Prostate gland (tissue), 2 donors: Measurements from ENCODE around the gene ALG1L2. TPM values are rescaled to one million over a fixed set of nuclear protein-coding genes. Genes with fewer than 3 reads are reported as not detected.
"Not testable (repeated sequence)": the region's sequence is repeated elsewhere in the genome, so short reads cannot be mapped to it uniquely, and the experiment has no call there.

Experiments used
- DNase-seq: peaks from one replicate; pipeline ENCODE4 v3.0.0-alpha.2; 2019; ENCODE audit warnings: low spot score
- H3K27ac ChIP-seq, 2 donors: fragments of 200-600 bp; sonication (generic); 2 replicates each; pipeline ENCODE4 v1.5.1; 2017 to 2019
- H3K27me3 ChIP-seq: fragments of 200-600 bp; sonication (generic); replicated peaks from 2 replicates; pipeline ENCODE4 v1.5.1; 2019; ENCODE audit not compliant: insufficient read depth
- H3K36me3 ChIP-seq, 2 donors: fragments of 200-600 bp; sonication (generic); 1 replicate in 1 of 2; 2 replicates in 1 of 2; pipeline versions ENCODE4 v1.5.1 to v1.8.1; 2017 to 2019
- H3K4me1 ChIP-seq: fragments of 200-600 bp; sonication (generic); replicated peaks from 2 replicates; pipeline ENCODE4 v1.5.1; 2019
- H3K4me3 ChIP-seq, 2 donors: fragments of 200-600 bp; sonication (generic); 2 replicates each; pipeline ENCODE4 v1.5.1; 2017 to 2019
- H3K9me3 ChIP-seq: fragments of 200-600 bp; sonication (generic); 2 replicates; pipeline ENCODE4 v1.5.1; 2017
- POLR2A ChIP-seq: fragments of 450-650 bp; IDR thresholded peaks from one replicate; pipeline ENCODE4 v1.6.1; 2016; ENCODE audit warnings: antibody characterized with exemption, mild to moderate bottlenecking
- POLR2AphosphoS5 ChIP-seq: sonication (generic); formaldehyde crosslinking; IDR thresholded peaks from one replicate; pipeline ENCODE4 v1.6.1; 2017; ENCODE audit warnings: antibody characterized with exemption
- WGBS: methylation state at CpG from one replicate; pipeline ENCODE4 v1.1.5; 2018; 5-methylcytosine and 5-hydroxymethylcytosine counted together
- intact Hi-C: fragments of 100-400 bp; cut with DNase I; formaldehyde crosslinking; loops from one replicate; pipeline ENCODE4 v1.14.2; 2022
- total RNA-seq, 2 donors: library from RNA; depleted of rRNA; stranded (reverse); fragments of >200 nt; gene quantifications; one replicate each; pipeline ENCODE4 v1.1.0, GENCODE V29; 2016
- TF ChIP-seq, protein P1 (sequence below), 4 experiments: fragments of 200-600 bp in 2 of 4; fragments of 450-650 bp in 2 of 4; sonication (generic) in 2 of 4; IDR thresholded peaks; 1 replicate in 3 of 4; 2 replicates in 1 of 4; pipeline ENCODE4 v1.5.1; 2016 to 2019; ENCODE audit warnings: antibody characterized with exemption in 4 of 4, mild to moderate bottlenecking in 2 of 4, moderate library complexity in 2 of 4

The ALG1L2 gene
- total RNA-seq, 2 donors from 2014 or later: not detected

DNA sequence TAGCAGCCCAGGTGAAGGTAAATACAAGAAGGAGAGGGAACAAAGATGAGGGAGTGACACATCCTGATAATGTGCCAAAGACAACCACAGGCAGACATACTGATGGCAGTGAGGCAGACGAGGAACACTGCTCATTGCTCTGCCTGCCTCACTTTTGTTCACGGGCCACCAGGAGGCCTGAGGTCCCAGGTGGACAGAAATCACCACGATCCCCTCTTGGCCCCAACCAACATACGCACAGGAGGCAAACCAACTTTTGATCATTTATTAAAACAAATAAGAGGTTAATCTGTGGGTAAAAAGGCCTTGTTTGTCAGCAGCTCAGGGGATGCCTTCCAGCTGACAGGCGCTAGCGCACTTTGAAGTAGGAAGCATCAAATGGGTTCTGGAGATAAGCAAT lies 4.2 kb downstream of the ALG1L2 start:
- intact Hi-C loops: no loop called here
- no peak overlapping the region for H3K27ac ChIP-seq
- TF ChIP-seq POLR2A (no peak), POLR2AphosphoS5 (no peak)
- TF ChIP-seq, protein P1, sequence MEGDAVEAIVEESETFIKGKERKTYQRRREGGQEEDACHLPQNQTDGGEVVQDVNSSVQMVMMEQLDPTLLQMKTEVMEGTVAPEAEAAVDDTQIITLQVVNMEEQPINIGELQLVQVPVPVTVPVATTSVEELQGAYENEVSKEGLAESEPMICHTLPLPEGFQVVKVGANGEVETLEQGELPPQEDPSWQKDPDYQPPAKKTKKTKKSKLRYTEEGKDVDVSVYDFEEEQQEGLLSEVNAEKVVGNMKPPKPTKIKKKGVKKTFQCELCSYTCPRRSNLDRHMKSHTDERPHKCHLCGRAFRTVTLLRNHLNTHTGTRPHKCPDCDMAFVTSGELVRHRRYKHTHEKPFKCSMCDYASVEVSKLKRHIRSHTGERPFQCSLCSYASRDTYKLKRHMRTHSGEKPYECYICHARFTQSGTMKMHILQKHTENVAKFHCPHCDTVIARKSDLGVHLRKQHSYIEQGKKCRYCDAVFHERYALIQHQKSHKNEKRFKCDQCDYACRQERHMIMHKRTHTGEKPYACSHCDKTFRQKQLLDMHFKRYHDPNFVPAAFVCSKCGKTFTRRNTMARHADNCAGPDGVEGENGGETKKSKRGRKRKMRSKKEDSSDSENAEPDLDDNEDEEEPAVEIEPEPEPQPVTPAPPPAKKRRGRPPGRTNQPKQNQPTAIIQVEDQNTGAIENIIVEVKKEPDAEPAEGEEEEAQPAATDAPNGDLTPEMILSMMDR (IDR thresholded peaks at IDR 0.05): no peak
- H3K27me3 ChIP-seq: no peaks in the 10 kb centered on the region
- DNase-seq: no peak
- H3K36me3 ChIP-seq: no peaks in the 10 kb centered on the region
- no peak overlapping the region for H3K4me3 ChIP-seq
- no peaks in the 10 kb centered on the region for H3K9me3 ChIP-seq
- WGBS: 66% methylated on average over 6 of the region's 6 CpGs
- H3K4me1 ChIP-seq: no peaks in the 10 kb centered on the region

DNA sequence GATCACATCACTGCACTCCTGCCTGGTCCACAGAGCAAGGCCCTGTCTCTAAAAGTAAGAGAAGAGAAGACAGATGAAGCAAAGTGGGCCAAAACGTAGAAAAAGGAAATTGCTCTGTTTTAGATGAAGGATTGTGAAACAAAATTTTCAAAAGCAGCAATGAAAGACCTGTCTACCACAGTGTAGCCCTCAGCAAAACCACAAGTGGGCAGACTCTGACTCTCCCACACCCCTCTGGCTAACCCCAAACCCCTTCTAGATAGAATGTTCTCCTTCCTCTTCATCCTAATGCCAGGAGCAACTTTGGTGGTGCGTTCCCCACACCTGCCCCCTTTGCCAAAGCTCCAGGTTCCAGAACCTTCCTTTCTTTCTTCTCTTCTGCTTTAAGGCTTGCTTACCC lies 5.0 kb downstream of the ALG1L2 start:
- intact Hi-C loops, H3K27ac ChIP-seq, H3K4me3 ChIP-seq, DNase-seq, H3K36me3 ChIP-seq, H3K4me1 ChIP-seq, H3K9me3 ChIP-seq, H3K27me3 ChIP-seq: not testable (repeated sequence)
- WGBS: 57% methylated on average over 2 of the region's 2 CpGs

DNA sequence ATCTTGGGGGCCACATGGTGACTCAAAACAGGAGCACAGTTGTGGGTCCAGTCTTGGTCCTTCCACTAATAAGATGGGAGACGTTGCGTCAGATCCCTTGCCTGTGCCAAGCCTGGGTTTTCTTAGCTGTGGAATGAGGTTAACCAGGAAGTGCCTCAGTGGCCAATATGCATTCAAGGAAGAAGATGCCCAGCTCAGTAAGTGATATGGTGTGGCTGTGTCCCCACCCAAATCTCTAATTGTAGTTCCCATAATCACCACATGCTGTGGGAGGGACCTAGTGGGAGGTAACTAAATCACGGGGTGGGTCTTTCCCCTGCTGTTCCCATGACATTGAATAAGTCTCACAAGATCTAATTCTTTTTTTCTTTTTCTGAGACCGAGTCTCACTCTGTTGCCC lies 6.4 kb downstream of the ALG1L2 start:
- Histone ChIP-seq H3K9me3 (no peaks in the 10 kb centered on the region), H3K27ac (no peak overlapping the region), H3K4me3 (no peak overlapping the region), H3K27me3 (no peaks in the 10 kb centered on the region), H3K4me1 (no peaks in the 10 kb centered on the region), H3K36me3 (no peaks in the 10 kb centered on the region)
- DNase-seq: no peak
- intact Hi-C loops: no loop called here
- TF ChIP-seq POLR2A (no peak), POLR2AphosphoS5 (no peak)
- TF ChIP-seq, protein P1 (IDR thresholded peaks at IDR 0.05): no peak
- 77% methylated on average over 4 of the region's 4 CpGs for WGBS

DNA sequence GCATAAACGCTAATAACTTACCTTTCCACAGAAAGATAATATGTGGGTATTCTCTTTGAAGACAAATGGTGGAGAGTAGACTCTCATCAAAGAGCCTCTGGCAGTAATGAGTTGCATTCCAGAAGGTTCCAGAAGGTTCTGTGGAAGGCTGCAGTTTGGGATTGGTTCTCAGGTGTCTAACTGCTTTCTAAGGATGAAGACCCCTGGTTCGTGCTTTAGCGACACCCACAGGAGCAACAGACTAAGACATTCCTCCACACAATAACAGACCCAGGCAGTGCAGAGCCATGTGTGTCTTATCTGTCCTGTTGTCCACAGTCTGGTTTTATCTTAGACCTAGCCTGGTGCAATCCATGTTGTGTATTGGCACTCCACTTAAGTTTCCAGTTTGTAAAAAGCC lies 9.1 kb downstream of the ALG1L2 start:
- DNase-seq, H3K4me1 ChIP-seq, H3K27me3 ChIP-seq, H3K36me3 ChIP-seq, H3K27ac ChIP-seq, H3K4me3 ChIP-seq, H3K9me3 ChIP-seq, intact Hi-C loops: not testable (repeated sequence)
- WGBS: 49% methylated on average over 3 of the region's 3 CpGs

DNA sequence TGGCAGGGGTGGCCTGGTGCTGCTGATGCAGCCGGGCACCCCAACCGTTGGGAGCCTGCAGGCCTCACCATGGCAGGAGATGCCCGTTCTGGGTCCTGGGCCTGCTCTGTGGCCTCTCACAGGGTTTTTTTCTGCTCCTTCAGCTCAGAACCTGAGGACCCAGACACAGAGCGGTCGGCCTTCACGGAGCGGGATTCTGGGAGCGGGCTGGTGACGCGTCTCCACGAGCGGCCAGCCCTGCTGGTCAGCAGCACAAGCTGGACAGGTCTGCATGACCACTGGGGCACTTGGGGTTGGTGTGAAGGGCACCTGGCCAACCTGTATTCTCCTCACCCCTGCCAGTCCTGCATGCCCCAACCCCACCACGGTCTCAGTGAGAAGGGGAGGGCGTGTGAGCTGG lies 10.3 kb downstream of the ALG1L2 start:
- intact Hi-C loops: no loop called here
- TF ChIP-seq POLR2AphosphoS5: no peak

DNA sequence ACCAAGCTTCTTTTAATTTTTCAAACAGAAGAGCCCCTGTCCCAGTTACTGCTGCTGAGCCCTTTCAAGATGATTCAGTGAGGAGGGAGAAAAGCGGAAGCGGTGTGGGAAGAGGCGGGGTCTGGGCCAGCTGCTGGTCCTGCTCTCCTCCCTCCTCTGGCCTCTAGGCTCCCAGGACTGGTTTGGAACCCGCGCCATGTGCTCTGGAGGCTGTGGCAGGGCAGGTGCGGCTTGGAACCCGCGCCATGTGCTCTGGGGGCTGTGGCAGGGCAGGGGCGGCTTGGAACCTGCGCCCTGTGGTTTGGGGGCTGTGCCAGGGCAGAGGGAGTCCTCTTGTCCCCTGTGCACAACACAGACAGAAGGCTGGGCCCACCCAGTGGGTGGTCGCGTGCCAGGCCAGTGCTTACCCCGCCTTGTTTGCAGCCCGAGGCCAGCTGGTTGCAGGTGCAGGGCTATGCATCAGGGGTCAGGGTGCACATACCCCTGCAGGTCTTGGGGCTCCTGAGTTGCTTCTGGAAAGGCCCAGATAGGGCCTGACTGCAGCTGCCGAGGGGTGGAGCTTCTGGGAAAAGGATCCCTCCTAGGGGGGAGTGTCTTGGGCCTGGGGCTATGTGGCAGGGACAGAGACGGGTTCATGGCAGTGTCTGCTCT lies 12.2 kb downstream of the ALG1L2 start:
- no peak for DNase-seq
- intact Hi-C loops: no loop called here
- TF ChIP-seq POLR2AphosphoS5: no peak
- no peak for TF ChIP-seq POLR2A
- no peaks in the 10 kb centered on the region for H3K9me3 ChIP-seq
- H3K36me3 ChIP-seq: no peaks in the 10 kb centered on the region
- no peaks in the 10 kb centered on the region for H3K27me3 ChIP-seq
- H3K4me1 ChIP-seq: no peaks in the 10 kb centered on the region
- H3K27ac ChIP-seq: no peak overlapping the region
- no peak overlapping the region for H3K4me3 ChIP-seq
- 82% methylated on average over 14 of the region's 16 CpGs for WGBS

More for the DNA sequence above, 10.3 kb downstream of the ALG1L2 start:
- H3K4me3 ChIP-seq: no peak overlapping the region
- H3K27ac ChIP-seq: no peak overlapping the region
- H3K27me3 ChIP-seq: no peaks in the 10 kb centered on the region
- H3K9me3 ChIP-seq: no peaks in the 10 kb centered on the region
- no peaks in the 10 kb centered on the region for H3K36me3 ChIP-seq
- DNase-seq: no peak
- WGBS: 96% methylated on average over 14 of the region's 14 CpGs
- H3K4me1 ChIP-seq: no peaks in the 10 kb centered on the region

DNA sequence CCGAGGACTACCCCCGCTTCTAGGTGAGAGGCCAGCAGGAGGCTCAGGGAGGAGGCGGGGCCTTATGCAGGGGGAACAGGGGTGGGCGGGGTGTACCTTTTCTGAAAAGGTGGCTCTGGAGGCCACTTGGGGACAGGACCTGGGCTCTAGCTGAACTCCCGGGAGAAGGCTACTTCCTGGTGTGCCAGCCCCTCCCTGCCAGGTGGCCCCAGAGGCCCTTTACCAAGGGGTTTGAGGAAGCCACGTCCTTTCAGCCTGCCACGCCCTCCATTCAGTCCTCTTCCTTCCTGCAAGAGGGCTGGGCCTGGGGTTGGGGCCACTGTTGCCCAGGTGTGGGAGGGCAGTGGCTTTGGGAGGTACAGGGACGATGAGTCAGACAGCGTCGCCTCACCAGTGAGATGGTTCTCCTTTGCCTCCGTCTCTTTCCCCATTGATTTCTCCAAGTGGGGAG lies 12.9 kb downstream of the ALG1L2 start:
- H3K4me1 ChIP-seq, H3K27ac ChIP-seq, H3K9me3 ChIP-seq, H3K36me3 ChIP-seq, intact Hi-C loops, H3K27me3 ChIP-seq, H3K4me3 ChIP-seq, DNase-seq: not testable (repeated sequence)
- 67% methylated on average over 9 of the region's 11 CpGs for WGBS
- TF ChIP-seq POLR2A: peak; percentile 25

DNA sequence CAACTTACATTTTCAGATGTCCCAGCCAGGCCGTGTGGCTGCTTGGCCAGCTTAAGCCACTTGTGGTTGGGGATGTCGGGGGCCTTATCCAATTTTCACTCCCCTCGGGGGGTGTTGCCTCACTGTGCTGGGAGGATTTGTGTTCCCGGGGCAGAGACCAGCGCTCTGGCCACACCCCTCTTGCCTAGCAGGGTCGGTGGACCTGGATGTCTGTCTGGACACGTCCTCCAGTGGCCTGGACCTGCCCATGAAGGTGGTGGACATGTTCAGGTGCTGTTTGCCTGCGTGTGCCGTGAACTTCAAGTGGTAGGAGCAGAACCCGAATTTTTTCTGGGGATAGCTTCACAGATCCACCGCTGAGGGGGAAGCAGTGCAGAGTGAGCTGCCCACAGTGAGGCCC lies 14.2 kb downstream of the ALG1L2 start:
- H3K36me3 ChIP-seq, intact Hi-C loops, H3K4me3 ChIP-seq, H3K4me1 ChIP-seq, H3K27ac ChIP-seq, H3K27me3 ChIP-seq, H3K9me3 ChIP-seq, DNase-seq: not testable (repeated sequence)
- WGBS: 24% methylated on average over 11 of the region's 11 CpGs

DNA sequence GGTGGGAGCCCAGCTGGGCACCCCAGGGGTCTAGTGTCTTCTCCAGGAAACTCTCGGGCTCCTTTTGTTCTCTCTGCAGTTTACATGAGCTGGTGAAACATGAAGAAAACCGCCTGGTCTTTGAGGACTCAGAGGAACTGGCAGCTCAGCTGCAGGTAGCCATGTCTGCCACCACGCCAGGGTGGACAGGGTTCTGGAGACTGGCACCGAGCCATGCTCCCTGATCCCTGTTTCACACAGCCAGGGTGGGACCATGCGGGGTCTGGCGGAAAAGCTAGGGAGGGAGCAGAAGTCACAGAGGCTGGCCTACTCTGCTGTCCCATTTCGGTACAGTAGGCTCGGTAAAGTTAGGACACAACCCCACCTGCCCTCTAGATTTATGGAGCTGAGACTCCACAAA lies 15.5 kb downstream of the ALG1L2 start:
- WGBS: 77% methylated on average over 8 of the region's 8 CpGs
- intact Hi-C loops: not testable (repeated sequence)

More for the DNA sequence above, 15.5 kb downstream of the ALG1L2 start:
- not testable (repeated sequence) for H3K36me3 ChIP-seq, DNase-seq, H3K27ac ChIP-seq, H3K9me3 ChIP-seq, H3K4me1 ChIP-seq, H3K4me3 ChIP-seq, H3K27me3 ChIP-seq
